Measurements from ENCODE around the gene ZCCHC7. TPM values are rescaled to one million over a fixed set of nuclear protein-coding genes. Genes with fewer than 3 reads are reported as not detected.

The ZCCHC7 gene
- total and polyA plus RNA-seq, 4 donors, result 7.7 to 28.0 (median 12.6) TPM

GRCh38 chr9:37338218-37338617 lies 217.8 kb downstream of the ZCCHC7 start:
- no peak overlapping the region for H3K27ac ChIP-seq (ENCODE audit: low read depth in 1 of 2, low read length in 1 of 2)
- H3K4me3 ChIP-seq, result no peak overlapping the region
- no peak for DNase-seq
- no peaks in the 10 kb centered on the region for H3K4me1 ChIP-seq (ENCODE audit: control insufficient read depth in 5 of 5, insufficient read depth in 5 of 5, low read length in 5 of 5)
- ATAC-seq (ENCODE audit: insufficient read depth, low FRiP score), result no peak
- TF ChIP-seq CTCF (IDR thresholded peaks at IDR 0.05; ENCODE audit: control extremely low read depth, extremely low read depth), result no peak
- H3K27me3 ChIP-seq (ENCODE audit: control insufficient read depth in 3 of 3, insufficient read depth in 3 of 3, low read length in 2 of 3), result no peaks in the 10 kb centered on the region
- H3K9me3 ChIP-seq (ENCODE audit: control insufficient read depth in 4 of 4, insufficient read depth in 3 of 4, low read length in 3 of 4), result no peaks in the 10 kb centered on the region
- 56 to 60% methylated on average over 4 of the region's 4 CpGs for WGBS, 2 donors
- H3K9ac ChIP-seq (ENCODE audit: insufficient read depth in 1 of 2, low read length in 2 of 2), result no peak overlapping the region
- H3K36me3 ChIP-seq (ENCODE audit: control insufficient read depth in 4 of 4, insufficient read depth in 4 of 4, low read length in 4 of 4), result no peaks in the 10 kb centered on the region

- WGBS, 2 donors, result 98% methylated on average over 4 of the region's 4 CpGs
- no peaks in the 10 kb centered on the region for H3K4me1 ChIP-seq (ENCODE audit: control insufficient read depth in 5 of 5, insufficient read depth in 5 of 5, low read length in 5 of 5)
- TF ChIP-seq CTCF (IDR thresholded peaks at IDR 0.05; ENCODE audit: control extremely low read depth, extremely low read depth), result no peak
- no peaks in the 10 kb centered on the region for H3K36me3 ChIP-seq (ENCODE audit: control insufficient read depth in 4 of 4, insufficient read depth in 4 of 4, low read length in 4 of 4)
- no peaks in the 10 kb centered on the region for H3K27me3 ChIP-seq (ENCODE audit: control insufficient read depth in 3 of 3, insufficient read depth in 3 of 3, low read length in 2 of 3)
- no peak overlapping the region for H3K27ac ChIP-seq (ENCODE audit: low read depth in 1 of 2, low read length in 1 of 2)
- H3K9me3 ChIP-seq (ENCODE audit: control insufficient read depth in 4 of 4, insufficient read depth in 3 of 4, low read length in 3 of 4), result no peaks in the 10 kb centered on the region
- no peak overlapping the region for H3K4me3 ChIP-seq
- DNase-seq (no peak), ATAC-seq (ENCODE audit: insufficient read depth, low FRiP score) (no peak)
- no peak overlapping the region for H3K9ac ChIP-seq (ENCODE audit: insufficient read depth in 1 of 2, low read length in 2 of 2)
Observed at GRCh38 chr9:37339923-37340322, 219.5 kb downstream of the ZCCHC7 start.

- Histone ChIP-seq H3K9ac (ENCODE audit: insufficient read depth in 1 of 2, low read length in 2 of 2) (no peak overlapping the region), H3K27ac (ENCODE audit: low read depth in 1 of 2, low read length in 1 of 2) (no peak overlapping the region), H3K4me1 (ENCODE audit: control insufficient read depth in 5 of 5, insufficient read depth in 5 of 5, low read length in 5 of 5) (no peaks in the 10 kb centered on the region), H3K4me3 (no peak overlapping the region), H3K9me3 (ENCODE audit: control insufficient read depth in 4 of 4, insufficient read depth in 3 of 4, low read length in 3 of 4) (no peaks in the 10 kb centered on the region), H3K27me3 (ENCODE audit: control insufficient read depth in 3 of 3, insufficient read depth in 3 of 3, low read length in 2 of 3) (no peaks in the 10 kb centered on the region), H3K36me3 (ENCODE audit: control insufficient read depth in 4 of 4, insufficient read depth in 4 of 4, low read length in 4 of 4) (no peaks in the 10 kb centered on the region)
- no peak for TF ChIP-seq CTCF (IDR thresholded peaks at IDR 0.05; ENCODE audit: control extremely low read depth, extremely low read depth)
- WGBS, 2 donors, result 14 to 43% methylated on average over 1 of the region's 1 CpG
- no peak for ATAC-seq (ENCODE audit: insufficient read depth, low FRiP score)
- no peak for DNase-seq
Observed at GRCh38 chr9:37340961-37341360, 220.6 kb downstream of the ZCCHC7 start.

GRCh38 chr9:37341704-37342103 lies 221.3 kb downstream of the ZCCHC7 start:
- ATAC-seq (ENCODE audit: insufficient read depth, low FRiP score), result no peak
- WGBS, 2 donors, result 96 to 100% methylated on average over 2 of the region's 2 CpGs

More at GRCh38 chr9:37341704-37342103, 221.3 kb downstream of the ZCCHC7 start:
- no peak for TF ChIP-seq CTCF (IDR thresholded peaks at IDR 0.05; ENCODE audit: control extremely low read depth, extremely low read depth)
- Histone ChIP-seq H3K27me3 (ENCODE audit: control insufficient read depth in 3 of 3, insufficient read depth in 3 of 3, low read length in 2 of 3) (no peaks in the 10 kb centered on the region), H3K9ac (ENCODE audit: insufficient read depth in 1 of 2, low read length in 2 of 2) (no peak overlapping the region), H3K27ac (ENCODE audit: low read depth in 1 of 2, low read length in 1 of 2) (no peak overlapping the region), H3K4me1 (ENCODE audit: control insufficient read depth in 5 of 5, insufficient read depth in 5 of 5, low read length in 5 of 5) (no peaks in the 10 kb centered on the region), H3K9me3 (ENCODE audit: control insufficient read depth in 4 of 4, insufficient read depth in 3 of 4, low read length in 3 of 4) (no peaks in the 10 kb centered on the region), H3K4me3 (no peak overlapping the region), H3K36me3 (ENCODE audit: control insufficient read depth in 4 of 4, insufficient read depth in 4 of 4, low read length in 4 of 4) (no peaks in the 10 kb centered on the region)
- DNase-seq, result no peak

Data from lung (tissue), 12 donors.